ENCODE measurements around the gene NDRG3.

NDRG3 gene

DNA sequence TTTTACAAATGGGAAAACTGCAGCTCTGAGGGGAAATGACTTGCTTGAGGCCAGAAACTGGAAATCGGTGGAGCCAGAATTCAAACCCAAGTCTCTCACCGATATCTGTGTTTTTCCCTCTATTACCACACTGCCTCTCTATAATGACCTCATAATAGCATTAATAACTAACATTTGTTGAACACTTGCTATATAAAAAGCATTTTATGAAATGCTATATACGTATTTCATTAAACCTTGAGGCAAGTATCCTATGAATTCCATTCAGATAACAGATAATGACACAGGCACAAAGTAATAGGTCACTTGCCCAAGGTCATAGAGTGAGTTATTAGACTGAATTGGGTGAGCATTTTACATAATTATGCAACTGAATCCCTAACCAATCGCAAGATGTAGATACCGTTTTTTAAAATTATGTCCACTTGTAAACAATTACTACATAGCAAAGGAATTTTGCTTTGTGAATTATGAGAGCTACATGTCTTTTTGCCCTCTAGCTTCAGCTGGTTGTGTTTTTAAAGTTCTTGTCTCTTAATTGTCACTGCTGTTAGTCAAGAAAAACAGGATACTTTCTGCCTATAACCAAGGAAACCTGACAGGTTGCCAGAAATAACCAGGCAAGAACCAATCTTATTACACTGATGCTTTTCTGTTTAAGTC is 23.0 kb upstream of the NDRG3 start:
- no peak overlapping the region for H3K27ac ChIP-seq (ENCODE audit: low read length)
- no peaks in the 10 kb centered on the region for H3K9me2 ChIP-seq (replicated peaks; ENCODE audit: insufficient read depth, low read length)
- peaks cover 10% of the 10 kb centered on the region for H3K79me2 ChIP-seq (ENCODE audit: low read length)
- H2AFZ ChIP-seq (ENCODE audit: low read length) = no peak overlapping the region
- H4K20me1 ChIP-seq (ENCODE audit: insufficient read depth, low read length) = no peaks in the 10 kb centered on the region
- H3K27me3 ChIP-seq (replicated peaks; ENCODE audit: insufficient read depth, low read length) = no peaks in the 10 kb centered on the region
- no peak for TF ChIP-seq EZH2phosphoT487 (IDR thresholded peaks at IDR 0.05; ENCODE audit: low read length)
- TF ChIP-seq, protein P1, sequence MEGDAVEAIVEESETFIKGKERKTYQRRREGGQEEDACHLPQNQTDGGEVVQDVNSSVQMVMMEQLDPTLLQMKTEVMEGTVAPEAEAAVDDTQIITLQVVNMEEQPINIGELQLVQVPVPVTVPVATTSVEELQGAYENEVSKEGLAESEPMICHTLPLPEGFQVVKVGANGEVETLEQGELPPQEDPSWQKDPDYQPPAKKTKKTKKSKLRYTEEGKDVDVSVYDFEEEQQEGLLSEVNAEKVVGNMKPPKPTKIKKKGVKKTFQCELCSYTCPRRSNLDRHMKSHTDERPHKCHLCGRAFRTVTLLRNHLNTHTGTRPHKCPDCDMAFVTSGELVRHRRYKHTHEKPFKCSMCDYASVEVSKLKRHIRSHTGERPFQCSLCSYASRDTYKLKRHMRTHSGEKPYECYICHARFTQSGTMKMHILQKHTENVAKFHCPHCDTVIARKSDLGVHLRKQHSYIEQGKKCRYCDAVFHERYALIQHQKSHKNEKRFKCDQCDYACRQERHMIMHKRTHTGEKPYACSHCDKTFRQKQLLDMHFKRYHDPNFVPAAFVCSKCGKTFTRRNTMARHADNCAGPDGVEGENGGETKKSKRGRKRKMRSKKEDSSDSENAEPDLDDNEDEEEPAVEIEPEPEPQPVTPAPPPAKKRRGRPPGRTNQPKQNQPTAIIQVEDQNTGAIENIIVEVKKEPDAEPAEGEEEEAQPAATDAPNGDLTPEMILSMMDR (IDR thresholded peaks at IDR 0.05; ENCODE audit: low read length) = no peak
- no peak for TF ChIP-seq EZH2 (optimal IDR thresholded peaks at IDR 0.05; ENCODE audit: low read depth, low read length)
- peaks cover 7% of the 10 kb centered on the region for H3K4me1 ChIP-seq (ENCODE audit: low read length)
- H3K4me2 ChIP-seq (ENCODE audit: low read depth, low read length) = no peak overlapping the region
- no peaks in the 10 kb centered on the region for H3K36me3 ChIP-seq (replicated peaks; ENCODE audit: insufficient read depth, low read length)
- no peak overlapping the region for H3K9ac ChIP-seq (ENCODE audit: low read length)
- no peak for DNase-seq
- no peaks in the 10 kb centered on the region for H3F3A ChIP-seq (ENCODE audit: insufficient read depth, low read length)
- H3K9me3 ChIP-seq (replicated peaks; ENCODE audit: insufficient read depth, low read length) = no peaks in the 10 kb centered on the region
- H3K4me3 ChIP-seq (ENCODE audit: low read length) = no peak overlapping the region

DNA sequence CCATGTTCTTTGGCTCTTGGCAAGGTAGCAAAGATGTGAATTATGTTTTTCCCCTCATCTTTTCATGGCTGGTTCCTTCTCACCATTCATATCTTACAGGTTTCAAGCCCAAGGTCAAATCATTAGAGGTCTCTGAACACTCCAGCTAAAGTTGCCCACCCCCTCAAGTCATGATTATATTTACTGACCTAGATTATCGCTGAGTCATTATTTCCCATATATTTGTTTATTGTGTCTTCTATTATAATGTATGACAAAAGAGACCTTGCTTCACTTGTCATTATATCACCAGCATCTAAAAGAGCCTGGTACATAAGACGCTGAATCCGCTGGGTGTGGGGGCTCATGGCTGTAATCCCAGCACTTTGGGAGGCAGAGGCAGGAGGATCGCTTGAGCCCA is 15.2 kb upstream of the NDRG3 start:
- Histone ChIP-seq H4K20me1 (ENCODE audit: insufficient read depth, low read length) (no peaks in the 10 kb centered on the region), H3F3A (ENCODE audit: insufficient read depth, low read length) (no peaks in the 10 kb centered on the region), H3K79me2 (ENCODE audit: low read length) (no peaks in the 10 kb centered on the region), H3K4me3 (ENCODE audit: low read length) (no peak overlapping the region), H2AFZ (ENCODE audit: low read length) (no peak overlapping the region), H3K9me3 (replicated peaks; ENCODE audit: insufficient read depth, low read length) (no peaks in the 10 kb centered on the region), H3K36me3 (replicated peaks; ENCODE audit: insufficient read depth, low read length) (no peaks in the 10 kb centered on the region), H3K27ac (ENCODE audit: low read length) (no peak overlapping the region), H3K9ac (ENCODE audit: low read length) (no peak overlapping the region), H3K4me2 (ENCODE audit: low read depth, low read length) (no peak overlapping the region), H3K4me1 (ENCODE audit: low read length) (peaks cover 12% of the 10 kb centered on the region), H3K9me2 (replicated peaks; ENCODE audit: insufficient read depth, low read length) (no peaks in the 10 kb centered on the region), H3K27me3 (replicated peaks; ENCODE audit: insufficient read depth, low read length) (no peaks in the 10 kb centered on the region)
- TF ChIP-seq EZH2phosphoT487 (IDR thresholded peaks at IDR 0.05; ENCODE audit: low read length) = no peak
- no peak for TF ChIP-seq EZH2 (optimal IDR thresholded peaks at IDR 0.05; ENCODE audit: low read depth, low read length)
- TF ChIP-seq, protein P1 (IDR thresholded peaks at IDR 0.05; ENCODE audit: low read length) = no peak
- DNase-seq = no peak

DNA sequence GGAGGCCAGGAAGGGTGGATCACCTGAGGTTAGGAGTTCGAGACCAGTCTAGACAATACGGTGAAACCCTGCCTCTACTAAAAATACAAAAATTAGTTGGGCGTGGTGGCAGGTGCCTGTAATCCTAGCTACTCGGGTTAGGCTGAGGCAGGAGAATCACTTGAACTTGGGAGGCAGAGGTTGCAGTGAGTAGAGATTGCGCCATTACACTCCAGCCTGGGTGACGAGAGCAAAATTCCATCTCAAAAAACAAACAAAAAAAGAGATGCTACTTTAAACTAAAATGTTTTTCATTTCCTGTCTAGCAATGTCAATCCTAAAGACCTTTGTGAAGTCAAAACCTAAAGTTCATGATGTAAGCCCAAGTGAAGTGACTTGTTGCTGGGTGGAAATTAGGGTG is 14.8 kb upstream of the NDRG3 start:
- Histone ChIP-seq H3K27ac (ENCODE audit: low read length) (no peak overlapping the region), H3K4me2 (ENCODE audit: low read depth, low read length) (no peak overlapping the region), H3K4me3 (ENCODE audit: low read length) (no peak overlapping the region), H3K4me1 (ENCODE audit: low read length) (peaks cover 12% of the 10 kb centered on the region), H4K20me1 (ENCODE audit: insufficient read depth, low read length) (no peaks in the 10 kb centered on the region), H3K9me2 (replicated peaks; ENCODE audit: insufficient read depth, low read length) (no peaks in the 10 kb centered on the region), H3K36me3 (replicated peaks; ENCODE audit: insufficient read depth, low read length) (no peaks in the 10 kb centered on the region), H3F3A (ENCODE audit: insufficient read depth, low read length) (no peaks in the 10 kb centered on the region), H3K79me2 (ENCODE audit: low read length) (no peaks in the 10 kb centered on the region), H2AFZ (ENCODE audit: low read length) (no peak overlapping the region), H3K27me3 (replicated peaks; ENCODE audit: insufficient read depth, low read length) (no peaks in the 10 kb centered on the region), H3K9ac (ENCODE audit: low read length) (no peak overlapping the region), H3K9me3 (replicated peaks; ENCODE audit: insufficient read depth, low read length) (no peaks in the 10 kb centered on the region)
- TF ChIP-seq, protein P1 (IDR thresholded peaks at IDR 0.05; ENCODE audit: low read length) = no peak
- no peak for TF ChIP-seq EZH2phosphoT487 (IDR thresholded peaks at IDR 0.05; ENCODE audit: low read length)
- no peak for DNase-seq
